Colon (tissue), 2 donors: ENCODE measurements around the gene OR51V1.
"Not testable (repeated sequence)": the region's sequence is repeated elsewhere in the genome, so short reads cannot be mapped to it uniquely, and the experiment has no call there.

Source experiments
- FAIRE-seq: peaks from 2 replicates; lab custom pipeline; 2012; peaks lifted over from hg19 to GRCh38; lab: Jason Lieb, UNC
- donor health status: control.
- donor health status: control.

Gene OR51V1

GRCh38 chr11:5230266-5230665 lies 29.8 kb upstream of the OR51V1 start:
- no peak for FAIRE-seq

DNA sequence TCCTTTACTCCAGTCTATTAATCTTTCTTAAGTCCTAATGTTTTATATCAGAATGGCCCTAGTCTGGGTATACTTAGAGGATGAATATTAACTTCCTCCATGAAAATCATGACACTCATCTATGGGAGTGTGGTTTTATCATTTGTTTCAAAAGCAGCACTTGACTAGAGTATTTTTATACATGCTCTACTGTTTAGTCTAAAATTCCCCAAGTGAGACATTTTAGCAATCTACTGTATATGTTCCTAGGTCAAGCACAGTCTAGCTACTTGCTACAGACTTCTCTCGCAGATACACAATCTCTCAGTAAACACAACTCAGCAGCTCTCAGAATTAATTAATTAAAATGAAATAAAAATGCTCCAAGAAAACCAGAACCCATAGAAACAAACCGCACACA lies 29.3 kb upstream of the OR51V1 start:
- no peak for FAIRE-seq

DNA sequence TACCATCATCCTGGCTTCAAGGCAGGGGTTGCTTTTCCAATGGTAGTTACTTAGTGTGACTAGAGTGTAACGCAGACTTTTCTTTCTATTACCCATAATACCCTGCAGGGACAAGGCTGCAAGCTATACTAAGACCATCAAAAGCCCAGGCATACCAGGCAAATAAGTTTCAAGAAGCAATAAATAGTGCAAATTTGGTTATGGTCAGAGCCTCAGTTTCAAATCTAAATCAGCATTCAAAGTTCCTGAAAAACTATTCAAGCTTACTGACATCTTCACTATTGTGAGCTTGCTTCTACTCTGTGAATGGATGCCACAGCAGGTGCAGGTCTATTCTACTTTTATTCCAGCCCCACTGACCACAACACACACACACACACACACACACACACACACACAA lies 28.9 kb upstream of the OR51V1 start:
- FAIRE-seq: no peak

DNA sequence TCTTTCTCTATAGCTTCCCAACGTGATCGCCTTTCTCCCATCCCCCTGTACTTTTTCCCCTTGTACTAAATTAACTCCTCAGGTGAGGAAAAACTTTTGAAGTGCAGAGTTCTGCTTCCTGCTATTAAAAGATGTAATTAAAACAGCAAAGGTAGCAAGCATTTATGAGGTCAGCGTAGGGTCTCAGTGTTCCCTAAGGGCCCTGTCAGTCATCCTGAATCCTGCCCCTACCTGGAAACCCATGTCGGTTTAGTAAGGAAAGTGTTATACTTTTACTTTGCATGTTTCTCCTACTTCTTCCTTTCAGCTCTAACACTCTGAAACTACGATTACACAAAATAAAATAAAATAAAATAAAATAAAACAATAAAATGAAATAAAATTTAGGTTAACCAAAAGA lies 27.6 kb upstream of the OR51V1 start:
- no peak for FAIRE-seq

DNA sequence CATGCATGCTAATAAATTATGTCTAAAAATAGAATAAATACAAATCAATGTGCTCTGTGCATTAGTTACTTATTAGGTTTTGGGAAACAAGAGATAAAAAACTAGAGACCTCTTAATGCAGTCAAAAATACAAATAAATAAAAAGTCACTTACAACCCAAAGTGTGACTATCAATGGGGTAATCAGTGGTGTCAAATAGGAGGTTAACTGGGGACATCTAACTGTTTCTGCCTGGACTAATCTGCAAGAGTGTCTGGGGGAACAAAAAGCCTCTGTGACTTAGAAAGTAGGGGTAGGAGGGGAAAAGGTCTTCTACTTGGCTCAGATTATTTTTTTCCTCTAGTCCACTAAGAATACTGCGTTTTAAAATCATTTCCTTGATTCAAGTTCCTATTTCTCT lies 27.2 kb upstream of the OR51V1 start:
- no peak for FAIRE-seq

DNA sequence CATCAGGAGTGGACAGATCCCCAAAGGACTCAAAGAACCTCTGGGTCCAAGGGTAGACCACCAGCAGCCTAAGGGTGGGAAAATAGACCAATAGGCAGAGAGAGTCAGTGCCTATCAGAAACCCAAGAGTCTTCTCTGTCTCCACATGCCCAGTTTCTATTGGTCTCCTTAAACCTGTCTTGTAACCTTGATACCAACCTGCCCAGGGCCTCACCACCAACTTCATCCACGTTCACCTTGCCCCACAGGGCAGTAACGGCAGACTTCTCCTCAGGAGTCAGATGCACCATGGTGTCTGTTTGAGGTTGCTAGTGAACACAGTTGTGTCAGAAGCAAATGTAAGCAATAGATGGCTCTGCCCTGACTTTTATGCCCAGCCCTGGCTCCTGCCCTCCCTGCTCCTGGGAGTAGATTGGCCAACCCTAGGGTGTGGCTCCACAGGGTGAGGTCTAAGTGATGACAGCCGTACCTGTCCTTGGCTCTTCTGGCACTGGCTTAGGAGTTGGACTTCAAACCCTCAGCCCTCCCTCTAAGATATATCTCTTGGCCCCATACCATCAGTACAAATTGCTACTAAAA lies 26.3 kb upstream of the OR51V1 start, which contains the start of gene HBB:
Gene HBB, minus strand, starts transcription at position 340 of the 579 bp plus-strand sequence. Its CDS starts 50 bp downstream, at position 290.
- no peak for FAIRE-seq

DNA sequence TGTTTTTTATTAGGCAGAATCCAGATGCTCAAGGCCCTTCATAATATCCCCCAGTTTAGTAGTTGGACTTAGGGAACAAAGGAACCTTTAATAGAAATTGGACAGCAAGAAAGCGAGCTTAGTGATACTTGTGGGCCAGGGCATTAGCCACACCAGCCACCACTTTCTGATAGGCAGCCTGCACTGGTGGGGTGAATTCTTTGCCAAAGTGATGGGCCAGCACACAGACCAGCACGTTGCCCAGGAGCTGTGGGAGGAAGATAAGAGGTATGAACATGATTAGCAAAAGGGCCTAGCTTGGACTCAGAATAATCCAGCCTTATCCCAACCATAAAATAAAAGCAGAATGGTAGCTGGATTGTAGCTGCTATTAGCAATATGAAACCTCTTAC lies 25.0 kb upstream of the OR51V1 start:
- FAIRE-seq: no peak

GRCh38 chr11:5224538-5225479 lies 24.3 kb upstream of the OR51V1 start:
- FAIRE-seq: no peak

GRCh38 chr11:5223686-5224085 lies 23.2 kb upstream of the OR51V1 start:
- FAIRE-seq: no peak

GRCh38 chr11:5223146-5223545 lies 22.7 kb upstream of the OR51V1 start:
- no peak for FAIRE-seq

- FAIRE-seq: no peak
Measured at GRCh38 chr11:5210376-5210885, 9.9 kb upstream of the OR51V1 start.

DNA sequence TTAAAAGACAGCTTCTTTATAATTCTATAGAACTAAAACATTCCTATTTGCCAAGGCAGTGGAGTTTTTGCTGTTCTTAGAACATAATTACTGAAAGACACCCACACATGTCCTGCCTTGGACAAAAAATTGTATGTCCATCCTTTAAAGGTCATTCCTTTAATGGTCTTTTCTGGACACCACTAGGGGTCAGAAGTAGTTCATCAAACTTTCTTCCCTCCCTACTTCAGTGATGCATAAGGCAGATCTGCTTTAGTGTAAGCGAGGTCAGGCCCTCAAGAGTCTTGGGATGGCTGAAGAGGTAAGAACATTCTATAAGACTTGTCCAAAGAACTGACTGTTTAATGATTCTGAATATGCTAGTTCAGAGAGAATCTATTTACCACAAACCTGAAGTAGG lies 4.3 kb upstream of the OR51V1 start:
- FAIRE-seq: no peak

DNA sequence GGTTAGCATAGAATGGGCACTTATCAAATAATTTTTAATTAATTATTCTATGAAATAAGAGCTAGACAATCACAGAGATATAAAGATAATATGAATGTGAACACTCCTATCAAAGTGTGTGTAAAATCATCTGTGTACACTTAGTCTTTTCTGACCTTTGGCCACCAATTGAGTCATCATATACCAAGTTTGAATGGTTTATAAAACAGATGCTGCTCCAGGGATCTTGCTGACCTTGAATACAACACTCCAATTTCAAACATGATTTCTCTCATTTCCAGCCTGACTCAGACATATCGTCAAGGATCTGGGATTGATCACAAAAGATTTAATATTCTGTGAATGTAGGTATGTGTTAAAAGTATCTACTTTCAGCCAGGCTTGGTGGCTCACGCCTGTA lies 2.9 kb upstream of the OR51V1 start:
- no peak for FAIRE-seq

DNA sequence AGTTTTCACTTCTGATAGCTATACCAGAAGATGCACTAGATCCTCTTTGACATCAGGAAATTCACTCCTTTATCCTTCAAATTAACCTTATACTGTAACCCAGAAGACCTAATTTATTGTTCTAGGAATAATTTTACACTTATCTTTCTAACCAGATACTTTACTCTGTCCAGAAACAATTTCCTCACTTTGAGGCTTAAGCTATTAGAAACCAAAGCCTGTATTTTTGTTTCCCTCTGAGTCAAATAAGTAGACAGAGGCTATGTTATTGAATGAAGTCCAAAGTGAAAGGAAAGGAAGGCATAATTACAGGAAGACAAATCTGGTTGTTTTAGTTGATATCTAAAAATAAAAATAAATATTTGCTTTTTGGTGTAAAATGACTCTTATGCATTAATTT lies 2.2 kb downstream of the OR51V1 start:
- FAIRE-seq: no peak

GRCh38 chr11:5197536-5197935 lies 2.9 kb downstream of the OR51V1 start:
- FAIRE-seq: no peak

- no peak for FAIRE-seq
Measured at GRCh38 chr11:5196731-5197130, 3.8 kb downstream of the OR51V1 start.

GRCh38 chr11:5196067-5196466 lies 4.4 kb downstream of the OR51V1 start:
- FAIRE-seq: no peak

GRCh38 chr11:5192738-5193137 lies 7.7 kb downstream of the OR51V1 start:
- no peak for FAIRE-seq

DNA sequence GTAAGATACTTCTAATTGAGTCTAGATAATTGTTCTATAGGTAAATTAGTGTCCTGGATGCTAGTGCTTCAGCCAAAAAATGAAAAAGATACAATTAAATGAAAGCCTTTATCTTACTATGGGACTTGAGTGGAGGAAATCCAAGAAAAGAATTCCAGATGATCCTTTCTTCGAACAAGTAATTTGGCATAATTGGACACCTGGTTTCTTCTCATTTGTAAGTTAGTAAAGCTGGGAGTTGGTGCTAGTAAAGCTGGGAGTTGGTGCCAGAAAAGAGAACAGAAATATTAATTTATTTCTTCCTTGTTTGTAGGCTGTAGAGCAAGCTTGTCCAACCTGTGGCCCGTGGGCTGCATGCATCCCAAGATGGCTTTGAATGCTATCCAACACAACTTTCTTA lies 12.3 kb downstream of the OR51V1 start:
- FAIRE-seq: no peak

GRCh38 chr11:5178046-5178837 lies 22.2 kb downstream of the OR51V1 start:
- no peak for FAIRE-seq

- no peak for FAIRE-seq
Measured at GRCh38 chr11:5174934-5175333, 25.5 kb downstream of the OR51V1 start.

GRCh38 chr11:5171856-5172255 lies 28.6 kb downstream of the OR51V1 start:
- no peak for FAIRE-seq

DNA sequence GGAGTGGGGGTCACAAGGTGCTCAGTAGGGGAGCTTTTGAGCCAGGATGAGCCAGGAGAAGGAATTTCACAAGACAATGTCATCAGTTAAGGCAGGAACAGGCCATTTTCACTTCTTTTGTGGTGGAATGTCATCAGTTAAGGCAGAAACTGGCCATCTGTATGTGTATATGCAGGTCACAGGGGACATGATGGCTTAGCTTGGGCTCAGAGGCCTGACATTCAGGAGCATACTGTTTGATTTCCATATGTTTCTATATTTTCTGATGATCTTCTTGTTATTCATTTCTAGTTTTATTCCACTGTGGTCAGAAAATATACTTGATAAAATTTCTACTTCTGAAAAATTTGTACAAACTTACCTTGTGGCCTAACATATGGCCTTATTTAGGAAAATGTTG lies 34.6 kb downstream of the OR51V1 start:
- FAIRE-seq: not testable (repeated sequence)
